Measurements from ENCODE around the gene WDR93.

Gene WDR93

DNA sequence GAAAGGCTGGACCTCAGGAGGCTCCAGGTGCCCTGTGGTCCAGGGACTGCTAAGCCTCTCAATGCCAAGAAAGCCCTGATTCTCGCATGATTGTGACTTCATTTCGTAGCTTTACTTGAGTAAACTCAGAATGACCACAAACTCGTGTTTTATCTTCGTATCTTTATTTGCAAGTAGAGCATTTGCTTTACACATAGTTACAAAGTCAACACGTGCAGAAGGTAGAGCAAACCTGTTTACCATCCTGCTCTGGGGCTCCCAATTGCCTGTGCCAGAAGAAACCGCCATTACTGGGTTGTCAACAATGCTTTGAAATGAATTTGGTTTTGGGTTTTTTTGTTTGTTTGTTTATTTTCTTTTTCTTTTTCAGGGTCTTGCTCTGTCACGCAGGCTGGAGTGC, 66.3 kb downstream of the WDR93 start:
- Histone ChIP-seq H3K36me3 (ENCODE audit: insufficient read depth, low read length) (no peaks in the 10 kb centered on the region), H3K9me3 (ENCODE audit: control insufficient read depth, insufficient read depth, low read length) (no peaks in the 10 kb centered on the region), H3K9ac (ENCODE audit: low read depth, low read length) (no peak overlapping the region), H3K4me1 (ENCODE audit: insufficient read depth, low read length) (0 out of 2 replicates have a peak, but pooled peaks cover 9% of the 10 kb centered on the region)

DNA sequence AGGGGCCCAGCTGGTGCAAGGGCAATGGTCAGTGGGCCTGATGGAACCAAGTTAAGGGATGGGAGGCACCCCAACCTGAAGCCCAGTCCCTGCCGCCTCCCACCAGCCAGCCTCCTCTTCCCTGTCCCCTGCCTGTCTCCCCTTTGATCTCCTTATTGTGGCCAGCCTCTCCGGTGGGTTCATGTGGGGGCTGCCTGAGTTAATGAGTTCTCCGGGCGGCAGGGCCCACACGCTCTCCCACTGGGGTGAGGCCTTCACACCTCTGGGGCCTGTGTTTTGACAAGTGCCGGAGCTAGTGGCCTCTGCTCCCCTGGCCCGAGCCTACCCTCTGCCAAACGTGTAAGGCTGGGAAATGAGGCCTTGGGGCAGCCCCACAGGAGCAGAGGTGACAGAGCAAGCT, 67.7 kb downstream of the WDR93 start:
- Histone ChIP-seq H3K36me3 (ENCODE audit: insufficient read depth, low read length) (no peaks in the 10 kb centered on the region), H3K4me1 (ENCODE audit: insufficient read depth, low read length) (0 out of 2 replicates have a peak, but pooled peaks cover 4% of the 10 kb centered on the region), H3K9me3 (ENCODE audit: control insufficient read depth, insufficient read depth, low read length) (no peaks in the 10 kb centered on the region), H3K9ac (ENCODE audit: low read depth, low read length) (no peak overlapping the region)

DNA sequence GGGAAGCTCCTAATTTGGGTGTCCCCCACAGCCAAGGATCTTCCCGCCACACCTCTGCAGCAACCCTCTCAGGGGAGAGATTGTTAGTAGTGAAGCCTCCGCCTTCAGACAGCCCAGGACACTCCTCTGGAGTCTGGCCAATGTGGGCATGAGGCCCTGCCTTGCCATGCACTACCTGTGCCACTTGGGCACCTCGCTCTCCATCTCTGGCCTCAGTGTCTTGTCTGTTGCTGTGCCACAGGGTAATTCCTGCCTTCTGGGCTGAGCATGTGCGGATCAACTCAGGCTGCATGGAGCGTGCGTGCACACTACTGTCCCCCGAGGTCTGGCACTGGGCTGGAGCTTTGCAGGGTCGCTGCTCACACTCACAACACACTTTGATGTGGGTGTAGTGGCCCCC, 68.4 kb downstream of the WDR93 start:
- no peaks in the 10 kb centered on the region for H3K36me3 ChIP-seq (ENCODE audit: insufficient read depth, low read length)
- H3K4me1 ChIP-seq (ENCODE audit: insufficient read depth, low read length): 0 out of 2 replicates have a peak, but pooled peaks cover 4% of the 10 kb centered on the region
- no peaks in the 10 kb centered on the region for H3K9me3 ChIP-seq (ENCODE audit: control insufficient read depth, insufficient read depth, low read length)
- no peak overlapping the region for H3K9ac ChIP-seq (ENCODE audit: low read depth, low read length)

DNA sequence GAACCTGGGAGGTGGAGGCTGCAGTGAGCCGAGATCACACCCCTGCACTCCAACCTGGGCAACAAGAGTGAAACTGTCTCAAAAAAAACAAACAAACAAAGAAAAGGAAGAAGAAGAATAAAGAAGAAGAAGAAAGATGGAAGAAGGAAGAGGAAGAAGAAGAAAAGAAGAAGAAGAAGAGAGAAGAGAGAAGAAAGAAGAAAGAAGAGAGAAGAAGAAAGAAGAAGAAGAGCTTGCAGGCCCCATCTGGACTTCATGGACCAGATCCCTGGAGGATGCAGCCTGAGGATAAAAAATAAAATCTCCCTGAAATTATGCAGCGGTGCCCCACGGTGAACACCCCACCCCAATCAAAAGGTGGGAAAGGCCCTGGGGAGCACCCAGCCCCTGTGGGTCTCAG, 69.2 kb downstream of the WDR93 start:
- Histone ChIP-seq H3K4me1 (ENCODE audit: insufficient read depth, low read length) (no peaks in the 10 kb centered on the region), H3K9me3 (ENCODE audit: control insufficient read depth, insufficient read depth, low read length) (no peaks in the 10 kb centered on the region), H3K36me3 (ENCODE audit: insufficient read depth, low read length) (no peaks in the 10 kb centered on the region), H3K9ac (ENCODE audit: low read depth, low read length) (no peak overlapping the region)

DNA sequence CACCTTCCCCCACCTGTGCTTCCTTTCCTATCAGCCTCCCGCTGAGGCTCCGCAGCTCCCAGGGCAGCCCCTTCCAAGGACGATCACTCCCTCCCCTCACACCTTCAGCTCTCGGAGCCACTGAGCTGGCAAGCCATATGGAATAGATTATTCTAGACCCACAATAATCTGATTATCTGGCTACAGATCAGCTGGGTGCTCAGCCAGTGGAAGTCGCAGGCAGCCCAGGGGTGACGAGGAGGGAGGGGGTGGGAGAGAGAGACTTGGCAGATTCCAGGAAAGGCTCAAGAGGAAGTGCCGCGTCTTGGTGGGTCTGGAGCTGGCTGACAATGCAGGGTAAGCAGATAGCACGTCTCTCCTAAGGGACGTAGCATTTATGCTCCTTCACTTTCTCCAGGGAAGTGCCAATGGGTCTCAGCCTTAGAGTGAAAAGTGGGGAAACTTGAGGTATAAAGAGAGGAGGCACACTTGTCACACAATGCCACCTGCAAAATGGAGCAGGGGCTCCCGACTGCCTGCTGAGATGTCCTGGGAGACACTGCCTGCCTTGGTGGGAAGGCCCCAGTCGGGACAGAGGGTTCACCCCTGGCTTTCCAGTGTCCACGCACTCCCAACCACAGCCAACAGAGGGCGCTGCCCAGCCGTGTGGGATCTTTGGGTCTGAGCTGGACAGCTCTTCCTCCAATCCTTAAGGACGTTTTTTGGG, 69.8 kb downstream of the WDR93 start:
- H3K36me3 ChIP-seq (ENCODE audit: insufficient read depth, low read length): no peaks in the 10 kb centered on the region
- no peaks in the 10 kb centered on the region for H3K4me1 ChIP-seq (ENCODE audit: insufficient read depth, low read length)
- H3K9ac ChIP-seq (ENCODE audit: low read depth, low read length): peak overlapping the region; percentile 17; the same call in 1 of the 2 replicates
- H3K9me3 ChIP-seq (ENCODE audit: control insufficient read depth, insufficient read depth, low read length): no peaks in the 10 kb centered on the region

DNA sequence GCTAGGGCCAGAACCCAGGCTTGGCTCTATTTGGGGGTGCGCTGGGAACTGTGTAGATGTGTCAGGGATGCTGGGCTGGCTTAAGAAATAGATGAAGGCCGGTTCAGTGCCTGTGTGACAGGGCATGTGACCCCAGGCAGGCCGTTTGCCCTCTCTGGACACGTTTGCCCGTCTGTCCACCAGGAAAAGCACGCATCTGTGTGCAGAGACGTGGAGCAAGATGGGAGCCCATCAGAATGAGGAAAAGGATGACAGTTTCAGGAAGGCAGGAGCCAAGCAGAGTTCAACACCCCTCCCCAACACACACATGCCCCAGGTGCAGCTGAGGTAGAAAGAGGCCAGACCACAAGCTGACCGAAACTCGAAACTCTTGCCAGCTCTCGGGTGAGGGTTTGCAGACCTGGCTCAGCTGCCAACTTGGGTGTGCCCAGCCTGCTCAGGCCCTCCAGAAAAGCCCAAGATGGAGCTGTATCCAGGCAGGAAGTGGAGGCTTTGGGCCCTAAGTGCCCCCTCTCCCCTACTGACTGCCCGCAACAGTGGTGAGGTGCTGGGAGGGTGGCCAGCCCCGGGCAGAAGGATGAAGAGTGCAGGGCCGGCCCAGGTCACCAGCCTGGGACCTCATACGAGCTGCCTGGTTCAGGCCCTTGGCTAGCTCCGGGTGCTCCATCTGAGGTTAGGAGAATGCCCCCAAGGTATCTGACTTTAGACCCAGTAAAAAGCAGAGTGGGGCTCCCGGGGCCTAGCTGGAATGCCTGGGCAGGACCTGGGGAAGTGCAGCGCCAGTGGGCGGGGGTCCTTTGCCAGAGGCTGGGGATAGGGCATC, 70.6 kb downstream of the WDR93 start:
- no peak overlapping the region for H3K9ac ChIP-seq (ENCODE audit: low read depth, low read length)

DNA sequence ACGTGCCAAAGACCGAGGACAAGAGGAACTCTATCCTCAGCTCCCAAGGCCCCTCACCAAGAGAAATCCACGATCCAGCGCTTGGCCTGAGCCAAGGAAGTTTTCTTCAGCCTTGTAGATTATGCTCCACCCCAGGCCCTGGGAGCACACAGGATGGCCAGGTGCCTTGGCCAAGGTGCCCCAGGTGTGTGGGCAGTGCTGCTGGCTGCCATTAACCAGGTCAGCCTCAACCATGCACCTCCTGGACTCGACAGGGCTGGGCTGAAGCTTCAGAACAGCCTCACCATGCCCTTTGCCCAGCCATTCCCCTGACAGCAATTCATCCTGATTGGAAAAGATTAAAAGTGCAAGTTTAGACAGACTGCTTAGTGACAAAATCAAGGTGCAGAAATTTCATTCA, 71.3 kb downstream of the WDR93 start:
- H3K9me3 ChIP-seq (ENCODE audit: control insufficient read depth, insufficient read depth, low read length): no peaks in the 10 kb centered on the region
- H3K4me1 ChIP-seq (ENCODE audit: insufficient read depth, low read length): no peaks in the 10 kb centered on the region
- no peaks in the 10 kb centered on the region for H3K36me3 ChIP-seq (ENCODE audit: insufficient read depth, low read length)
- H3K9ac ChIP-seq (ENCODE audit: low read depth, low read length): no peak overlapping the region

More for the DNA sequence above, 70.6 kb downstream of the WDR93 start:
- Histone ChIP-seq H3K4me1 (ENCODE audit: insufficient read depth, low read length) (no peaks in the 10 kb centered on the region), H3K9me3 (ENCODE audit: control insufficient read depth, insufficient read depth, low read length) (no peaks in the 10 kb centered on the region), H3K36me3 (ENCODE audit: insufficient read depth, low read length) (no peaks in the 10 kb centered on the region)

DNA sequence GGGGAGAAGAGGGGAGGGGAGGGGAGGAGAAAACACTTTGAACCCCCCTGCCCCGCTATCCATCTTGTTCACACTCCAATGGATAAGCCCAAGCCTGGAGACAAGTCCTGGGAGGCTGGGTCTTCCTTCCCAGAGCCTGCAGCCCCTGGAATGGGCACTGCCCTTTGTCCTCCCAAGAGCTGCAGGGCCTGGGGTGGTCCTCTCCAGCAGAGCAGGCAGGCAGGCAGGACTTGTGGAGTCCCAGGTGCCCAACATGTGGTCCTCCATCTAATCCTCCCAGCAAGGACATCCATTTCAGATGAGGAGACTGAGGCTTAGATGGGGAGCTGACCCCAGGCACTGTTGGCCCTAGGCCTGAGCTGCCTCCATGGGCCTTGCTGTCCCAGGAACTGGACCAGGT, 75.1 kb downstream of the WDR93 start:
- Histone ChIP-seq H3K4me1 (ENCODE audit: insufficient read depth, low read length) (no peaks in the 10 kb centered on the region), H3K9me3 (ENCODE audit: control insufficient read depth, insufficient read depth, low read length) (no peaks in the 10 kb centered on the region), H3K36me3 (ENCODE audit: insufficient read depth, low read length) (no peaks in the 10 kb centered on the region), H3K9ac (ENCODE audit: low read depth, low read length) (no peak overlapping the region)

DNA sequence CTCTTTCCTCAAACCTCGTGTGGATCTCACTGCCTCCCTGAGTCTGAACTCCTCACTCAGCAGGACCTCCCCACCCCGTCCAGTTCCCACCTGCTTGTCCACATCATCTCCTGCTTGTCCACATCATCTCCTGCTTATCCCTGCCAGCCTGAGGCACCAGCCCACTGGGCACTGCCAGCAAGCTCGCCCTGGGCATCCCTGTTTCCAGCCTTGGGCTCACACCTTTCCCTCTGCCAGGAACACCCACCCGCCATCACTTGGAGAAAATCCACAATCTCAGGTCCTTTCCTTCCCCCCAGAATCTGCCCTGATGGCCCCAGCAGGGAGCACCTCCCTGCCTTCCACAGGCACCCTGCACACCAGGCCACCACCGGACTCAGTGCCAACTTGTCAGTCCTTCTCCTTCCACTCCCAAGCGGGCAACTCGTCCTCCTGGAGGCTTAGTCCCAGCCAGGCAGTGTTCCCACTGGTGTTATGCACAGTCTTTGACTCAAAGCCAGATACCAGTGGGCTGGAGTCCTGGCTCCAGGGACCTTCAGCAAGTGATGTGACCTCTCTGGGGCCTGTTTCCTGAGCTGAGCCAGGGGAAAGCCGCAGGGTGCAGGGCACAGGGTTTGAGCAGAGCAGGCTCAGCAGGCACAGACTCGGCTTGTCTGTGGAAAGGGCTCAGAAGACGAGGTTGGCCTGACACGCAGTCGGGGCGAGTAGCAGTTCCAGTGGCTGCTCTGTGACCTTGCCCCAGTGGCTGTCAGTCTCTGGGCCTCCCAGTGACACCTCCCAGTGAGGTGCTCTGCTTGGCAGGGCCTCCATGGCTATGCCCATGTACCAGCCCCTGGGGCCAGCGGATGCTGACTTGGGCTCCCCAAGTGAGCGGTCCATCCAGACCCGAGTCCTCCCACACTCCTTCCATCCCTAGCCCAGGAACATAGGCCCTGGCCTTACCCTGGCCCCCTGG, 76.0 kb downstream of the WDR93 start:
- H3K9me3 ChIP-seq (ENCODE audit: control insufficient read depth, insufficient read depth, low read length): no peaks in the 10 kb centered on the region
- no peak overlapping the region for H3K9ac ChIP-seq (ENCODE audit: low read depth, low read length)
- H3K36me3 ChIP-seq (ENCODE audit: insufficient read depth, low read length): no peaks in the 10 kb centered on the region
- H3K4me1 ChIP-seq (ENCODE audit: insufficient read depth, low read length): no peaks in the 10 kb centered on the region

DNA sequence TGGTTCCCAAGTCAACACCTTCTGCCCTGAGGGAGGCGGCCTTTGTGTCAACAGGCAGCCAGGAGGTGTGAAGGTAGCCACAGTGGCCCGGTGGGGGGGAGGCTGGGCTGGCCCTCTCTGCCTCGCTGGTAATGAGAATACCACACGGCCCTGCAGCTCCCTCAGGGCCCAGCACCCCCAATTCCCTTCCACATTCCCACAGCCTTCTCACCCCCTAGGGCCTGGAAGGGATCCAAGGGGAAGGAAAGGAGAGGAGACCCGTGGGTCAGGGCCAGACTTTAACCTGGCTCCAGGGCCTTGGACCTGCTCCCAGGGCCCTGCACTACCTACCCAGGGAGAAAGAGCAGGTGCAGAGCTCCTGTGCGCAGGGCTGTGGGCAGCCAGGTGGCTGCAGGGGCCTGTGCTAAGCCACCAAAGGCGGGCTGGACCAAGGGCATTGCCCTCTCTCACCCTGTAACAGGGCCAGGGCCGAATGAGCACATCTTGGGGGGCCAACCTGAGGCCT, 76.9 kb downstream of the WDR93 start:
- Histone ChIP-seq H3K9me3 (ENCODE audit: control insufficient read depth, insufficient read depth, low read length) (no peaks in the 10 kb centered on the region), H3K9ac (ENCODE audit: low read depth, low read length) (no peak overlapping the region), H3K36me3 (ENCODE audit: insufficient read depth, low read length) (no peaks in the 10 kb centered on the region), H3K4me1 (ENCODE audit: insufficient read depth, low read length) (no peaks in the 10 kb centered on the region)

DNA sequence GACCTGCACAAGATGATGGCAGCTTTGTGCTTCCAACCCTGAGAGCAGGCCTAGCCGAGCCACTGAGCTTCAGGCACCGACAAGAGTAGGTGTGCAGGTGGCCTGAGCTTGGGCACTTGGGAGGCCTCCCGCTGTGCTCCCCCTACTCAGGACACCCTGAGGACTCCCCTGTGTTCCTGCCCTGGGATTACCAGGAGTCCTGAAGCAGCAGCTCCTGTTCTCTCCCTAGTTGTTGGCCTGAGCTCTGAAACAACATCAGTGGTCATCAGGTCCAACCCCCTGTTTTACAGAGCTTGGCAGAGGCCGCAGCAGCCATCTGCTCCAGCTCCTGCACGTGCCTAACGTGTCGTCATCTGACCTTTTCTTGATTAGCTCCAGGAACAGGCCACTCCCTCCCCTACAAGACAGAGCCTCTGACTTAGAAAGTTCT, 77.5 kb downstream of the WDR93 start:
- no peaks in the 10 kb centered on the region for H3K9me3 ChIP-seq (ENCODE audit: control insufficient read depth, insufficient read depth, low read length)
- H3K4me1 ChIP-seq (ENCODE audit: insufficient read depth, low read length): no peaks in the 10 kb centered on the region
- no peak overlapping the region for H3K9ac ChIP-seq (ENCODE audit: low read depth, low read length)
- H3K36me3 ChIP-seq (ENCODE audit: insufficient read depth, low read length): no peaks in the 10 kb centered on the region

DNA sequence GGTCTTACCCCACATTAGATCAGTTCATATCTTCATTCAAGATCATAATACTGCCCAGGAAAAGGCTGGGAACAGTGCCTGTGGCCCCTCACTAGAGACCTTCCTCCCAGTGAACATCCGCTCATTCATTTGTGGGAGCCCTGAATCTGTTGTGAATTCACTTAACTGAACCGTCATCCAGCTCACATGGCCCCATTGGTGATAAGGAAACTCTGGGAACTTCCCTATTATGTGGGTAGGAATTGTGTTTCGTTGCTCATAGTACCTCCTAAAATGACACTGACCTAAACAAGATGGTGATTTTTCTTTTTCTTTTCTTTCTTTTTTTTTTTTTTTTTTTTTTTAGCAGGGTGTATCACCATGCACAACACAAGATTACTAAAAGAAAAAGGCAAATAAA, 78.8 kb downstream of the WDR93 start:
- Histone ChIP-seq H3K9ac (ENCODE audit: low read depth, low read length) (no peak overlapping the region), H3K36me3 (ENCODE audit: insufficient read depth, low read length) (no peaks in the 10 kb centered on the region), H3K4me1 (ENCODE audit: insufficient read depth, low read length) (no peaks in the 10 kb centered on the region), H3K9me3 (ENCODE audit: control insufficient read depth, insufficient read depth, low read length) (no peaks in the 10 kb centered on the region)

DNA sequence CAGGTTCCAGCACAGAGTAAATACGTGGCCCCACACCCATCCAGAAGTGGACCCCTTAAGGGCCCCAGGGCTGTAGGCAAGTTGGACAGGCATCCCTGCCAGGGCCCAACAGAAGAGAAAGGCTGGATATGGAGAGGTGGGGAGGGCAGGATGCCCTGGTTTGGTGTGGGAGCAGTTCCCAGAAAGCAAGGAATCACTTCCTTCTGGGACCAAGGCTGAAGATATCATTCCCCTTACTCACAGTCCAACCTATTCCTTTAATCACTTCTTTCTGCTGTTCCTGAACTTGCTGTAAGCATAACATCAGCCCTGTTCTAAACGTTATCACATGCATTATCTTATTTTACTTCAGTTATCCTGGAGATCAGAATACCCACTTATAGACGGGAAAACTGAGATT, 79.4 kb downstream of the WDR93 start:
- H3K4me1 ChIP-seq (ENCODE audit: insufficient read depth, low read length): no peaks in the 10 kb centered on the region
- H3K36me3 ChIP-seq (ENCODE audit: insufficient read depth, low read length): no peaks in the 10 kb centered on the region
- H3K9ac ChIP-seq (ENCODE audit: low read depth, low read length): no peak overlapping the region
- H3K9me3 ChIP-seq (ENCODE audit: control insufficient read depth, insufficient read depth, low read length): no peaks in the 10 kb centered on the region

DNA sequence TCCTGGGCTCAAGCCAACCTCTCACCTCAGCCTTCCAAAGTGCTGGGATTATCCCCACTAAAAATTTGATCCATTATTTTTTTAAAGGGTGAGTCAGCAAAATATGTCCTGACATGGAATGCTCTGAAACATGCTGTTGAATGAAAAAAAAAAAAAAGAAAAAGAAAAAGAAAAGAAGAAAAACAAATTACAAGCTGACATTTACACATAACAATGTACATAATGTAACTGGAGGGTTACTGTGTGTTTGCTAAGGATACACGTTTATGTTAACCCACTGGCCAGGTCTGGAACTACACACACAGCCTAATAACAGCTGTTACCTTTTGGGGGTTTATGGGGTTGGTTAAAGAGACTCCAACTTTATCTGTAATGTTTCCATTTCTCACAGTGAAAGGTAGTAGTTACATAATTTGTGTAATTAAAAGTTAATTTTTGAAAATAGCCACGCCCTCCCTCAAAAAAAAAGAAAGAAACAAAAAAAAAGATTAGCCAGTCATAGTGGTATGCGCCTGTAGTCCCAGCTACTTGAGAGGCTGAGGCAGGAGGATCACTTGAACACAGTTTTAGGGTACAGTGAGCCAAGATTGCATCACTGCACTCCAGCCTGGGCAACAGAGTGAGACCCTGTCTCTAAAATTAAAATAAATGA, 82.4 kb downstream of the WDR93 start:
- Histone ChIP-seq H3K9me3 (ENCODE audit: control insufficient read depth, insufficient read depth, low read length) (no peaks in the 10 kb centered on the region), H3K36me3 (ENCODE audit: insufficient read depth, low read length) (no peaks in the 10 kb centered on the region), H3K9ac (ENCODE audit: low read depth, low read length) (no peak overlapping the region), H3K4me1 (ENCODE audit: insufficient read depth, low read length) (no peaks in the 10 kb centered on the region)

Measured in ES-I3 (cell line).